DOHH2 (cell line): ENCODE data around the gene DCLK1.

Experiments
- H3F3A ChIP-seq: fragments of 200-600 bp; sonication (generic), shearing (Covaris generic); 2 replicates; pipeline ENCODE4 v1.6.0; 2016; ENCODE audit warnings: antibody characterized with exemption, mild to moderate bottlenecking; ENCODE audit not compliant: control insufficient read depth, insufficient read depth
- H3K27ac ChIP-seq: fragments of 200-600 bp; sonication (generic); 2 replicates; pipeline ENCODE4 v1.5.1; 2014; ENCODE audit warnings: low read depth, mild to moderate bottlenecking, low read length, moderate library complexity
- H3K27me3 ChIP-seq: fragments of 200-600 bp; sonication (generic); 2 replicates; pipeline ENCODE4 v1.6.1; 2014; ENCODE audit warnings: mild to moderate bottlenecking, low read length, mixed read lengths; ENCODE audit not compliant: control insufficient read depth
- H3K36me3 ChIP-seq: fragments of 200-600 bp; sonication (generic); 2 replicates; pipeline ENCODE4 v1.6.1; 2014; ENCODE audit warnings: mild to moderate bottlenecking, low read length, moderate library complexity, mixed read lengths; ENCODE audit not compliant: control insufficient read depth
- H3K4me1 ChIP-seq: fragments of 200-600 bp; sonication (generic); 2 replicates; pipeline ENCODE4 v1.6.1; 2014; ENCODE audit warnings: mild to moderate bottlenecking, low read length, mixed read lengths; ENCODE audit not compliant: control insufficient read depth
- H3K4me2 ChIP-seq: fragments of 200-600 bp; sonication (generic); 2 replicates; pipeline ENCODE4 v1.6.0; 2014; ENCODE audit warnings: mild to moderate bottlenecking, low read length, moderate library complexity
- H3K4me3 ChIP-seq: fragments of 200-600 bp; sonication (generic); 2 replicates; pipeline ENCODE4 v1.5.1; 2014; ENCODE audit warnings: mild to moderate bottlenecking, low read length, mixed read lengths
- H3K79me2 ChIP-seq: fragments of 200-600 bp; sonication (generic); 2 replicates; pipeline ENCODE4 v1.6.1; 2014; ENCODE audit warnings: mild to moderate bottlenecking, low read length, mixed read lengths; ENCODE audit not compliant: control insufficient read depth
- H3K9me2 ChIP-seq: fragments of 200-600 bp; sonication (generic); replicated peaks from 2 replicates; pipeline ENCODE4 v1.6.1; 2014; ENCODE audit warnings: mild to moderate bottlenecking, low read length, mixed read lengths; ENCODE audit not compliant: control insufficient read depth
- H3K9me3 ChIP-seq: fragments of 200-600 bp; sonication (generic); 2 replicates; pipeline ENCODE4 v1.6.1; 2014; ENCODE audit warnings: antibody characterized with exemption, low read length, mixed read lengths; ENCODE audit not compliant: control insufficient read depth, insufficient read depth
- H4K20me1 ChIP-seq: fragments of 200-600 bp; sonication (generic); 2 replicates; pipeline ENCODE4 v1.6.0; 2014; ENCODE audit warnings: low read depth, mild to moderate bottlenecking, antibody characterized with exemption, low read length, moderate library complexity; ENCODE audit not compliant: control insufficient read depth, insufficient read depth
- CTCF ChIP-seq: fragments of 200-600 bp; sonication (generic); IDR thresholded peaks from one replicate; pipeline ENCODE4 v1.5.1; 2014; ENCODE audit warnings: antibody characterized with exemption, mild to moderate bottlenecking, low read depth, low read length; ENCODE audit not compliant: poor library complexity, severe bottlenecking
- EZH2phosphoT487 ChIP-seq: fragments of 200-600 bp; sonication (generic); IDR thresholded peaks from 2 replicates; pipeline ENCODE4 v1.6.1; 2017; ENCODE audit warnings: borderline replicate concordance, mild to moderate bottlenecking, antibody characterized with exemption, low read length, moderate library complexity, mixed read lengths

The DCLK1 gene

GRCh38 chr13:35865341-35866240, 265.6 kb downstream of the DCLK1 start:
- Histone ChIP-seq H3K79me2 (no peaks in the 10 kb centered on the region), H3K9me3 (no peaks in the 10 kb centered on the region), H3K4me3 (no peak overlapping the region), H3K27me3 (no peaks in the 10 kb centered on the region), H3K9me2 (no peaks in the 10 kb centered on the region), H3K36me3 (no peaks in the 10 kb centered on the region), H3K27ac (no peak overlapping the region), H3K4me2 (no peak overlapping the region), H3K4me1 (no peaks in the 10 kb centered on the region), H3F3A (no peaks in the 10 kb centered on the region), H4K20me1 (no peaks in the 10 kb centered on the region)
- no peak for TF ChIP-seq EZH2phosphoT487
- no peak for TF ChIP-seq CTCF

GRCh38 chr13:35860661-35861060, 270.5 kb downstream of the DCLK1 start:
- Histone ChIP-seq H3K9me2 (no peaks in the 10 kb centered on the region), H3K27me3 (peaks cover 10% of the 10 kb centered on the region), H3K79me2 (no peaks in the 10 kb centered on the region), H3K9me3 (no peaks in the 10 kb centered on the region), H3K27ac (no peak overlapping the region), H3K4me1 (no peaks in the 10 kb centered on the region), H4K20me1 (no peaks in the 10 kb centered on the region), H3K4me2 (no peak overlapping the region), H3F3A (no peaks in the 10 kb centered on the region), H3K4me3 (no peak overlapping the region), H3K36me3 (no peaks in the 10 kb centered on the region)
- no peak for TF ChIP-seq EZH2phosphoT487
- no peak for TF ChIP-seq CTCF

- Histone ChIP-seq H3K4me3 (no peak overlapping the region), H3K27me3 (peaks cover 15% of the 10 kb centered on the region), H3K36me3 (no peaks in the 10 kb centered on the region), H3K9me2 (no peaks in the 10 kb centered on the region), H3K9me3 (no peaks in the 10 kb centered on the region), H3K27ac (no peak overlapping the region), H4K20me1 (no peaks in the 10 kb centered on the region), H3K79me2 (no peaks in the 10 kb centered on the region), H3F3A (no peaks in the 10 kb centered on the region), H3K4me1 (no peaks in the 10 kb centered on the region), H3K4me2 (no peak overlapping the region)
- TF ChIP-seq CTCF: no peak
These were observed 271.2 kb downstream of the DCLK1 start for GRCh38 chr13:35859981-35860380.
